ENCODE measurements around the gene SLF1. TPM values are rescaled to one million over a fixed set of nuclear protein-coding genes. Genes with fewer than 3 reads are reported as not detected.

The SLF1 gene
- polyA plus RNA-seq, 1 experiment, result 1.3 TPM

DNA sequence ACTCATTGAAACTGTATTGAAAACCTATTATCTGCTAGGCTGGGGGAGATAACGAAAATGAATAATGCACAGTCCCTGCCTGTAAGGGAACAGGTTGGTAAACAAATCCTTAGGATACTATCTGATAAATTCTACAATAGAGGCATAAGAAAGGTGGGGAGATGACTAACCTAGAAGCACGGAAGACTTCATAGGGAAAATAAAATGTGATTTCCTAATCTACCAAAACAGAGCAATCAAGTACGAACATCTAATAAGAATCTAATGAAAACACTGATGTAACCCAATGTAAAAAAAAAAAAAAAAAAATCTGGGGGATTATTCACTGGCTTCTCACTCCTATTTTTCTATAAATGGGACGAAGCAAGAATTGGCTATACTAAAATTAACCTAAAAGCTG is 124.4 kb downstream of the SLF1 start:
- ChIA-PET CTCF (interaction anchor here (0.7 kb wide), 1 partner anchor 64 kb away, joined by 3 read pairs; no protein-coding TSS in a partner anchor), POLR2A (no interaction called here)
- TF ChIP-seq, protein P1, sequence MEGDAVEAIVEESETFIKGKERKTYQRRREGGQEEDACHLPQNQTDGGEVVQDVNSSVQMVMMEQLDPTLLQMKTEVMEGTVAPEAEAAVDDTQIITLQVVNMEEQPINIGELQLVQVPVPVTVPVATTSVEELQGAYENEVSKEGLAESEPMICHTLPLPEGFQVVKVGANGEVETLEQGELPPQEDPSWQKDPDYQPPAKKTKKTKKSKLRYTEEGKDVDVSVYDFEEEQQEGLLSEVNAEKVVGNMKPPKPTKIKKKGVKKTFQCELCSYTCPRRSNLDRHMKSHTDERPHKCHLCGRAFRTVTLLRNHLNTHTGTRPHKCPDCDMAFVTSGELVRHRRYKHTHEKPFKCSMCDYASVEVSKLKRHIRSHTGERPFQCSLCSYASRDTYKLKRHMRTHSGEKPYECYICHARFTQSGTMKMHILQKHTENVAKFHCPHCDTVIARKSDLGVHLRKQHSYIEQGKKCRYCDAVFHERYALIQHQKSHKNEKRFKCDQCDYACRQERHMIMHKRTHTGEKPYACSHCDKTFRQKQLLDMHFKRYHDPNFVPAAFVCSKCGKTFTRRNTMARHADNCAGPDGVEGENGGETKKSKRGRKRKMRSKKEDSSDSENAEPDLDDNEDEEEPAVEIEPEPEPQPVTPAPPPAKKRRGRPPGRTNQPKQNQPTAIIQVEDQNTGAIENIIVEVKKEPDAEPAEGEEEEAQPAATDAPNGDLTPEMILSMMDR (IDR thresholded peaks at IDR 0.05; ENCODE audit: insufficient read depth, low read depth, low read length), result no peak
- DNase-seq (ENCODE audit: low read depth), result no peak
- Histone ChIP-seq H3K36me3 (ENCODE audit: control insufficient read depth, insufficient read depth, low read length) (no peaks in the 10 kb centered on the region), H3K4me3 (ENCODE audit: low read depth, low read length) (no peak overlapping the region), H3K27me3 (ENCODE audit: control insufficient read depth, insufficient read depth, low read length) (no peaks in the 10 kb centered on the region)

DNA sequence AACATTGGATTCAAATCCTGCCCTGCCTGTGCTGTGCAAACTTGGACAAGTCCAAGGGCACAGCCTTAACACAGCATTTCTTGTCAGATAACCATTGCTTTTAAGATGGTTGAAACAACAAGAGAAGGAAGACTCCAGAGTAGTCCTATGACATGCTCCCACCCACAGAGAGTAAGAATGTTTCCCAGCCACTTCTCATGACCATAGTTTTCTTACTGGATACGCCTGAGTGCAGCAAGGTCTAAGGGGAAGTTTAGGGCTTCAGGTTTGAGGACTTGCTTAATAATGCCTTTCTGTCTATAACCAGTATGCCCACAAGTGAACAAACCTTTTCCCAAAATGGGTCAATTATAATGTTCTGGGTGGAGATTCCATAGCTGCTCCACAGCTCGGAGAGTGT is 126.4 kb downstream of the SLF1 start:
- POLR2A ChIA-PET, result no interaction called here
- H3K36me3 ChIP-seq (ENCODE audit: control insufficient read depth, insufficient read depth, low read length), result no peaks in the 10 kb centered on the region
- no peaks in the 10 kb centered on the region for H3K27me3 ChIP-seq (ENCODE audit: control insufficient read depth, insufficient read depth, low read length)
- TF ChIP-seq, protein P1 (IDR thresholded peaks at IDR 0.05; ENCODE audit: insufficient read depth, low read depth, low read length), result no peak
- CTCF ChIA-PET, result interaction anchor here (0.8 kb wide), 1 partner anchor 105 kb away, joined by 3 read pairs; no protein-coding TSS in a partner anchor
- no peak overlapping the region for H3K4me3 ChIP-seq (ENCODE audit: low read depth, low read length)
- no peak for DNase-seq (ENCODE audit: low read depth)

DNA sequence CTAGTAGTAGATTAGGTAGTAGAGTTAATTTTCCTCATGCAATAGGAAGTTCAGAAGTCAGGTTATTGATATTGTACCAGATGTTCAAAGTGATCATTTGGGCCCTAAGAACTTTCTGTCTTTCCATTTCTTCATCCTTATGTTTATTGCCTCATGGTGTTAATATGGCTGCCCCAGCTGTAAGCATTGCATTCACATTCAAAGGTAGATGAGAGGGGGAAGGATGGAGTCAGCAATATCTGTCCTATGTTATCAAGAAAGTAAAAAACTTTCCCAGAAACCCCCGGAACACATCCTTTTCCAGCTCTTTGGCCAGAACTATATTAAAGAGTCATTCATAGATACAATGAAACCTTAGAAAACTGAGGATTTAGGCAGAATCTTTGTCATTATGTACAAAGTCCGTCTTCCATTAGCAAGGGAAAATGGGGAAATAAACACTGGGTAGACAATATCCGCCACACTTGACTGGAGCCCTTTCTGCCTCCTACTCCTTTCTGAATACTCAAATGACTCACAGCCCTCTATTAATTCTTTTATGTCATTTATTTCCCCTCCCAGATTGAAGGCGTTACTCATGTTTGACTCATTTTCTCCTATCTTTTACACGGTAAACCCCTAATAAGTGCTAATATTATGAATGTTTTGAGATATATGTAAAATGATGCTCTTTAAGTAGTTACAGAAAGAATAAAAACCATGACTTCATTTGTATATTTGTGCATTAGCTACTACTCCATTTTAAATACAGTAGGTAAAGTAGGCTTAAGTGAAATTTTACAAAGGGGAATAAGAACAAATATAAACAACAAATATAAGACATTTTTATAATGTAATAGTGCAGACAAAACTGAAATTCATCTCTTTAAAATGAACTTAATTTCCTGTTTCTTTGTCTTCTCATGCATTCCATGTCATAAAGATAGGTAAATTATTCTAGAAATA is 127.6 kb downstream of the SLF1 start:
- TF ChIP-seq, protein P1 (IDR thresholded peaks at IDR 0.05; ENCODE audit: insufficient read depth, low read depth, low read length), result no peak
- Histone ChIP-seq H3K4me3 (ENCODE audit: low read depth, low read length) (no peak overlapping the region), H3K27me3 (ENCODE audit: control insufficient read depth, insufficient read depth, low read length) (no peaks in the 10 kb centered on the region), H3K36me3 (ENCODE audit: control insufficient read depth, insufficient read depth, low read length) (no peaks in the 10 kb centered on the region)
- ChIA-PET CTCF (interaction anchor here (0.8 to 2.5 kb wide), 3 partner anchors 8 to 113 kb away, joined by 3 to 13 read pairs (median 3); no protein-coding TSS in a partner anchor), POLR2A (no interaction called here)
- DNase-seq (ENCODE audit: low read depth), result no peak

DNA sequence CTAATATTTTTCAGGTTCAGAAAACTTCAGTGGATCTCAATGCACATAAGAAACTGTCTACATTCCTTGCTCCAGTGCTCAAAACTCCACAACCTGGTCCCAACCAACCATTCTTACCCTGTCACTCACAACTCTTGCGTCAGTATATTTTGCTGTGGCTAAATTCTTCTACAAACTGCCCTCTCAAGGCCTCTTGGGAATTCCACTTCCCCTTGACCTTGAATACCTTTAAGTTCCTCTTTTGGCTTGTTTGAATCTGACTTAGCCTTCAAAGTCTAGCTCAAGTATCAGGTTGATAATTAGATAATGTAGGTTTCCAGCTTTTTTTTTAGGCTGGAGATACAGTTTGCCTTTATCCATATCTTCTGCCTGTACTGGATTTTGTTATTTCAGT is 128.3 kb downstream of the SLF1 start:
- Histone ChIP-seq H3K4me3 (ENCODE audit: low read depth, low read length) (no peak overlapping the region), H3K27me3 (ENCODE audit: control insufficient read depth, insufficient read depth, low read length) (no peaks in the 10 kb centered on the region), H3K36me3 (ENCODE audit: control insufficient read depth, insufficient read depth, low read length) (no peaks in the 10 kb centered on the region)
- ChIA-PET POLR2A (no interaction called here), CTCF (interaction anchor here (1.3 to 2.5 kb wide), 2 partner anchors 9 to 112 kb away, joined by 3 to 13 read pairs; no protein-coding TSS in a partner anchor)
- DNase-seq (ENCODE audit: low read depth), result no peak
- TF ChIP-seq, protein P1 (IDR thresholded peaks at IDR 0.05; ENCODE audit: insufficient read depth, low read depth, low read length), result no peak

Other genes with a start within 250 kb of the SLF1 start
- 0.69 and 1.3 TPM in 2 replicates for gene KIAA0825, start 65 bp upstream of the SLF1 start, polyA plus RNA-seq (2011; rRNA removed)

Data from BJ (cell line).